GM11168 (cell line): ENCODE data around the gene KIRREL3.
"Not testable (repeated sequence)": the region's sequence is repeated elsewhere in the genome, so short reads cannot be mapped to it uniquely, and the experiment has no call there.

ENCODE experiments used
- in situ Hi-C: fragments of 300-500 bp; cut with MboI; formaldehyde crosslinking; loops from one replicate; pipeline ENCODE4 v1.12.0; 2022; ENCODE audit warnings: low sequenced_read_pairs; ENCODE audit not compliant: unreplicated experiment

The KIRREL3 gene

GRCh38 chr11:126410649-126411048 is 589.9 kb downstream of the KIRREL3 start:
- in situ Hi-C loops = no loop called here

- in situ Hi-C loops = no loop called here
Observed at GRCh38 chr11:126409620-126409985, 591.0 kb downstream of the KIRREL3 start.

DNA sequence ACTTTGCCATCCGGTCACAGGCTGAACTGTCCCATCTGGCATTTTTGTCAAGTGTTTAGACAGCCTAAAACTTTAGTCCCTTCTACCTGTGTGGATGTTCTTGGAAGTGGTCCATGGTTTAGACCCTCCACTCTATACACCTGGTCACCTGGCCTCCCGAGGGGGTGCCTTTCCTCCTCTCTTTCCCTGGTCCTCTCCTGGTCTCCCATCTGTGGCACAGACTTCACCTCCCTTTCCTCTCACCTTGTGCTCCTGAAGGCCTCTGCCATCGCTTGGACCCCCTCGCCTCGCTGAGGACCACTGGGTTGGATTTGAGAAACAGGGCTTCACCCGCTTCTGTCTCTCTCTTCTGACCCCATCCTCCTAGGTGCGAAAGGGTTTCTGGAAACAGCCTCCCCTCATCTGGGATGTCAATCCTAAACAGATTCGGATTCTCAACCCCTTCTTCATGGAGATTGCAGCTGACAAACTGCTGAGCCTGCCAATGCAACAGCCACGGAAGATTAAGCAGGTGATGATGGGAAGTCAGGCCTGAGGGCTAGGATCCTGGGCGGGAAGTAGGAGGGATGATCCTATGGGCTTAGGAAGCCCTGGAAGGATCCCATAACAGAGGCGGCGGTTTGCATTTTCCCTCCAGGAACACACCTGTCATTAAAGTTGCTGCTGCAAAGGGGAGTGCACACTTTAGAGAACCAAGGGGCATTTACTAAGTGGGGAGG is 591.5 kb downstream of the KIRREL3 start:
- in situ Hi-C loops = no loop called here

- in situ Hi-C loops = no loop called here
Observed at GRCh38 chr11:126408496-126408895, 592.1 kb downstream of the KIRREL3 start.

DNA sequence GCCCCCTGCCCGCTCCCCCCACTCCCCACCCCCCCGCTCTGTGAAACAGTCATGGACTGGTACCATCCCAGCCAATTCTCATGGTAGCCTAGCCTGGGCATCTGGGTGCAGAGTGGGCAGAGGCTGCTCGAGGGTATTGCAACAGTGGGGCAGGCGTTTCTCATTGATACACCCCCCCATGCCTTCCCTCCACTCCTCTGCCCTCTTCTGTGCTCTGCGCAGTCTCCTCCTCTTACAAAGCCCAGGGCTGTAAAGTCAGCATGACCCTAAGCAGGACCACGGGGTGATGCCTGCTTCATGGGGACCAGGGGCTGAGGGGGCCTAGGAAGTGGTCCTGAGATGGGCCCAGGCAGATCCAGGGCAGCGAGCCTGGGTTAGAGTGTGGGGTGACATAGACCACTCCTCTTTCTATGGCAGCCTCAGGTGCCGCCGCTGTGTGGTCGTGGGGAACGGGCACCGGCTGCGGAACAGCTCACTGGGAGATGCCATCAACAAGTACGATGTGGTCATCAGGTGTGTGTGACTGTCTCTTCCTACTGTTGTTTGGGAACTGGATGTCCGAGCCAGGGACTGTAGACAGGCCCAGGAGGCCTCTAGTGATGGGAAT is 592.8 kb downstream of the KIRREL3 start:
- in situ Hi-C loops = no loop called here

- in situ Hi-C loops = no loop called here
Observed at GRCh38 chr11:126407101-126407521, 593.5 kb downstream of the KIRREL3 start.

- in situ Hi-C loops = no loop called here
Observed at GRCh38 chr11:126406368-126406767, 594.2 kb downstream of the KIRREL3 start.

DNA sequence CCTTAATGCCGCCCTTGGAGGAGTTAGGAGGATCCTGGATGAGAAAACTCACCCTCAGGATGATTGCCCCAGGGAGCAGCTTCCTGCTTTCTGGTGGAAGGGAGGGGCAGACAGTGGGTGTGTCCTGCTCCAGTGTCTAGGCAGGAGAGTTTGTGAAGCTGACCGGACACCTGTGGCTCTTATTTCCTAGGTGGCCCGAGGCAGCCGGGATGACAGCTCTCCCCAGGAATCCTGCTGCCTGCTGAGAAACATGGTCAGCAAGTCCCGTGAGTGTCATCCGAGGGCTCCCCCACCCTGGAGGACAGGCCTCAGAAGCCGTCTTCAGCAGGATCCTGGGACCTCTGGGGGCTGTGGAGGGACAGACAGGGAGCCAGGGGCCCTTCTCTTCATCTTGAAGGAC is 594.7 kb downstream of the KIRREL3 start:
- in situ Hi-C loops = no loop called here

GRCh38 chr11:126405374-126405773 is 595.2 kb downstream of the KIRREL3 start:
- in situ Hi-C loops = no loop called here

DNA sequence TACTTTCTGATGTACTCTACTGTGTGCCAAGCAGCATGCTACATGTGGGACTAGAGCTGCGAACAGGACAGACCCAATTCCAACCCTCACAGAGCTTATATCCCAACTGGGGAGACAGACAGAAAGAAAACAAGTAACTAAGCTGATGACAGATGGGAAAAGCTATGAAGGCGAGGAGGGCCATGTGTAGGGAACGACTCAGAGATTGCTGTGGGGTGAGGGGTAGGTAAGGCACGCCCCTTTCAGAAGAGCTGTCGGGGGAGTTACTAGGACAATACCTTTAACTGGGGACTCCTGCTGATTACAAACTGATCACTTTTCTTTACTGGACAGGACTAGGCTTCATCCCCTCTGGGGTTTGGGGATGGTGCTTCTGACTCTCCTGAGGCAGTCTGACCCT is 596.2 kb downstream of the KIRREL3 start:
- in situ Hi-C loops = no loop called here

- in situ Hi-C loops = no loop called here
Observed at GRCh38 chr11:126403658-126404057, 596.9 kb downstream of the KIRREL3 start.

GRCh38 chr11:126403022-126403581 is 597.5 kb downstream of the KIRREL3 start:
- in situ Hi-C loops = no loop called here

DNA sequence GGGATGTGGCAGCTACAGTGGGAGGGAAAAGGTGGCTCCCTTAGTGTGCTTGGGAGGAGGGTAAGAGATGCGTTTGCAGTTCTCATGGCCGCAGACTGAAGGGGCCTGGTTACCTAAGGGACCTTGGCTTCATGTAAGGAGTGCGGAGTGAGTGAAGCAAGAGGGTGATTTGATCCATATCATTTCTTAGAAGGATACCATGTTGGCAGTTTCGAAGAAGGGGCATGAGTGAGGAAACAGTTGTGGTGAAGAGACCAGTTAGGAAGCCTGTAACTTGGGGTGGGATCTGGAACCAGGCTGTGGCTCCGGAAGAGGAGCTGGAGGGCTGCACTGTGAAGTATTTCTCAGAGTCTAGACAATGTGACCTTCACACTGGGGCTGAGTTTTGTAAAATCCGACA is 600.1 kb downstream of the KIRREL3 start:
- in situ Hi-C loops = no loop called here

DNA sequence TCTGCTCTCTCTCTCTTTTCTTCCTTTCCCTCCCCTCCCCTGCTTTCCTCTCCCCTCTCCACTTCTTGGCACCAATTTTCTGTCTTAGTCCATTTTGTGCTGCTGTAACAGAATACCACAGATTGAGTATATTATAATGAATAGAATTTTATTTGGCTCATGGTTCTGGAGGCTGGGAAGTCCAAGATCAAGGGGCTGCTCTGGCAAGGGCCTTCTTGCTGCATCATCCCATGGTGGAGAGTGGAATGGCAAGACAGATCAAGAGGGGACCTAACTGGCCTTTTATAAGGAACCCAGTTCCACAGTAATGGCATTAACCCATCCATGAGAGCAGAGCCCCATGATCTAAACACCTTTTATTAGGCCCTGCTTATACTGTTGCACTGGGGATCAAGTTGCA is 600.6 kb downstream of the KIRREL3 start:
- in situ Hi-C loops = no loop called here

- in situ Hi-C loops = no loop called here
Observed at GRCh38 chr11:126398721-126399120, 601.8 kb downstream of the KIRREL3 start.

GRCh38 chr11:126398296-126398695 is 602.3 kb downstream of the KIRREL3 start:
- in situ Hi-C loops = no loop called here

DNA sequence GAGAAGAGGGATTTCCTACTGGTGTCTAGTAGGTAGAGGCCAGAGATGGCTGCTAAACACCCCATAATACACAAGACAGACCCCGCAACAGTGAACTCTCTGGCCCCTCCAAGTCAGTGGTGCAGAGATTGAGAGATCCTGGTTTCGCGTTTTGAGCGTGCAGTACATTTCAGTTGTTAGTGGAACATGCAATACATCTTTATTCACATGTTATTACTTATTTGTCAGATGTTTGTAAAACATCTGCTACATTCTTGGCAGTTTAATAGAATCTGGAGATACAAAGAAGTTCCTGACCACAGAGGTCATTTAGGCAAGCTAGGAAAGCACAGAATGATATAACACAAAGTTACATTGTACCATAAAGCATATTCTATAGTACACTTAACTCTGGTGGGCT is 603.6 kb downstream of the KIRREL3 start:
- in situ Hi-C loops = no loop called here

- in situ Hi-C loops = not testable (repeated sequence)
Observed at GRCh38 chr11:126396266-126396665, 604.3 kb downstream of the KIRREL3 start.

DNA sequence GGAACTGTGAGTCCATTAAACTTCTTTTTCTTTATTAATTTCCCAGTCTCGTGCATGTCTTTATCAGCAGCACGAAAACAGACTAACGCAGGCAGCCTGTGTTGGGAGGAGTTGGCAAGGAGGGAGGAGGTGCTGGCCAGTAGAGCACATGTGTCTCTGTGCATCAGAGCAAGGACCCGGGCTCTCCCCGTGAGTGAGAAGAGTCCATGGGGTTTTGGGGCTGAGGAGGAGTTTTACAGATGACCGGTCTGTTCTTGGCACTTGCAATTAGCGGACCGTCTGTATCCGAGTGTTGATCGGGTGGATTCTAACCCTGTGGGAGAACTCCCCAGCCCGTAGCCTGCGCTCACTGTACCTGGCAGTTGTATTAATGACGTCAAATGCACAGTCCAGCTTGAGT is 604.8 kb downstream of the KIRREL3 start:
- in situ Hi-C loops = not testable (repeated sequence)

DNA sequence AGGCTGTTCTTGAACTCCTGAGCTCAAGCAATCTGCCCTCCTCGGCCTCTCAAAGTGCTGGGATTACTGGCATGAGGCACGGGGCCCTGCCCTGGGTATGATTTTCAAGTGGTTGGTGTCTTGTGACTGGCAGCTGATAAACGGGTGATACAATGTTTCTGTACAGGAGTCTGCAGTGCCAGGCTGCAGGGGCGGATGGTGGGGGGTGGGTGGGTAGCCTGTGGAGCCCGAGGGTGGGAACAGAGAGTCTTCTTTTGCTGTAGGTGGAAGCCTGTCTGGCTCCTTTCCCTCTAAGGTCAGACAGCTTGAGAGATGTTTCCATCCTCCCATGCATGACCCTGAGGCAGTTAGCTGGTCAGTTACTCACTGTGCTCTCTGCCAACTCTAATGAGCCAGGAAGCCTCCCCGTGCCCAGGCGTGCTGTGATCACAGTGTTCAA is 605.9 kb downstream of the KIRREL3 start:
- in situ Hi-C loops = not testable (repeated sequence)

- in situ Hi-C loops = no loop called here
Observed at GRCh38 chr11:126394036-126394435, 606.5 kb downstream of the KIRREL3 start.

GRCh38 chr11:126393143-126393542 is 607.4 kb downstream of the KIRREL3 start:
- in situ Hi-C loops = no loop called here
